Endothelial cell (in vitro differentiated cells): ENCODE measurements around the gene SVOP. TPM values are rescaled to one million over a fixed set of nuclear protein-coding genes. Genes with fewer than 3 reads are reported as not detected.

Experiments used
- DNase-seq: peaks from one replicate; pipeline ENCODE4 v3.0.0; 2021; ENCODE audit warnings: low spot score
- H3K27ac Mint-ChIP-seq: one replicate; pipeline ENCODE4 v1.8.0; 2021; ENCODE audit warnings: mixed read lengths, inconsistent platforms; ENCODE audit not compliant: unreplicated experiment
- H3K27me3 Mint-ChIP-seq: one replicate; pipeline ENCODE4 v1.8.0; 2021; ENCODE audit warnings: mild to moderate bottlenecking, moderate library complexity, mixed read lengths, inconsistent platforms; ENCODE audit not compliant: unreplicated experiment
- H3K36me3 Mint-ChIP-seq: one replicate; pipeline ENCODE4 v1.8.0; 2021; ENCODE audit warnings: mild to moderate bottlenecking, low read depth, mixed read lengths, inconsistent platforms; ENCODE audit not compliant: unreplicated experiment
- H3K4me1 Mint-ChIP-seq: one replicate; pipeline ENCODE4 v1.8.0; 2021; ENCODE audit warnings: mild to moderate bottlenecking, mixed read lengths, inconsistent platforms; ENCODE audit not compliant: unreplicated experiment
- H3K4me3 Mint-ChIP-seq: one replicate; pipeline ENCODE4 v1.8.0; 2021; ENCODE audit warnings: mild to moderate bottlenecking, mixed read lengths, inconsistent platforms; ENCODE audit not compliant: unreplicated experiment
- H3K9me3 Mint-ChIP-seq: one replicate; pipeline ENCODE4 v1.8.0; 2021; ENCODE audit warnings: mixed read lengths, inconsistent platforms; ENCODE audit not compliant: unreplicated experiment
- long read RNA-seq: library from polyadenylated mRNA; unstranded; transcript quantifications from one replicate; pipeline ENCODE4 v2.0.0, GENCODE V29; 2020; ENCODE audit not compliant: unreplicated experiment
- total RNA-seq: library from RNA; stranded (reverse); fragmentation: NEBNext Ultra II Directional; extraction: Animal tissue kit (Norgen Biotek cat#: 25700); gene quantifications from one replicate; pipeline ENCODE4 v1.2.1, GENCODE V29; 2021; ENCODE audit not compliant: unreplicated experiment
- TF ChIP-seq, protein P1 (sequence below): fragments of 200-600 bp; sonication (generic); IDR thresholded peaks from one replicate; pipeline ENCODE4 v1.5.0; 2021; ENCODE audit warnings: antibody characterized with exemption; ENCODE audit not compliant: unreplicated experiment

SVOP gene, protein sequence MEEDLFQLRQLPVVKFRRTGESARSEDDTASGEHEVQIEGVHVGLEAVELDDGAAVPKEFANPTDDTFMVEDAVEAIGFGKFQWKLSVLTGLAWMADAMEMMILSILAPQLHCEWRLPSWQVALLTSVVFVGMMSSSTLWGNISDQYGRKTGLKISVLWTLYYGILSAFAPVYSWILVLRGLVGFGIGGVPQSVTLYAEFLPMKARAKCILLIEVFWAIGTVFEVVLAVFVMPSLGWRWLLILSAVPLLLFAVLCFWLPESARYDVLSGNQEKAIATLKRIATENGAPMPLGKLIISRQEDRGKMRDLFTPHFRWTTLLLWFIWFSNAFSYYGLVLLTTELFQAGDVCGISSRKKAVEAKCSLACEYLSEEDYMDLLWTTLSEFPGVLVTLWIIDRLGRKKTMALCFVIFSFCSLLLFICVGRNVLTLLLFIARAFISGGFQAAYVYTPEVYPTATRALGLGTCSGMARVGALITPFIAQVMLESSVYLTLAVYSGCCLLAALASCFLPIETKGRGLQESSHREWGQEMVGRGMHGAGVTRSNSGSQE
- 0.15 TPM for total RNA-seq
- long read RNA-seq = 0 reads

DNA sequence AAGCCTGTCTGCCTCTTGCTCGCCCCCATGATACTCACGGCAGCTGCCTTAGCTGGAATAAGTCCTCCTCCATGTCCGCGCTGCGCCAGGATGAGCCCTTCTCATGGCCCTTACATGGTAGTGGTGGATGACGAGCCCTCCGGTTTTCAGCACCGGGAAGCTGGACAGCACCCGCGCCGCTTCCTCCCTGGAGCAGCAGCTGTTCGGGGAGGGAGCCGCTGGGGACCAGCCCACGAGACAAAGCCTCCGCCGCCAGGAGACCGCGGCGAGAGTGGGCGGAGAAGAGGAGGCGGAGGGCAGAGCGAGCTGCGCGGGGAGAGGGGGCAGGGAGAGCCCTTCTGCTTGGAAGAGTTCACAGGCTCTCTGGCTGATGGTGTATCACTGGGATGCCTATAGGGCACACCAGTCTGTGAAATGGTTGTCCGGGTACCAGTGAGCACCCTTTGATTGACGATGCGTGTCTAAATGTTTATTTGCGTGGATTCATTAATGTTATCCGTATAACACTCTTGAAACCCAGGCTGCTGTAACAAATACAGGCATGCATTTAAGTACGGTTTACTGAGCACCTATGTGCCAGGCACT, at the start of gene SVOP:
SVOP (minus strand) TSS at position 273 of the 585 bp plus-strand sequence; CDS start at position 73, 200 bp downstream.
- DNase-seq = peak; percentile 95
- Mint-ChIP-seq H3K4me3 (no peak within 1 kb of the TSS), H3K9me3 (no peaks in the 10 kb centered on the region), H3K27me3 (no peaks in the 10 kb centered on the region), H3K27ac (no peak within 1 kb of the TSS), H3K4me1 (no peaks in the 10 kb centered on the region), H3K36me3 (no peaks in the 10 kb centered on the region)
- TF ChIP-seq, protein P1, sequence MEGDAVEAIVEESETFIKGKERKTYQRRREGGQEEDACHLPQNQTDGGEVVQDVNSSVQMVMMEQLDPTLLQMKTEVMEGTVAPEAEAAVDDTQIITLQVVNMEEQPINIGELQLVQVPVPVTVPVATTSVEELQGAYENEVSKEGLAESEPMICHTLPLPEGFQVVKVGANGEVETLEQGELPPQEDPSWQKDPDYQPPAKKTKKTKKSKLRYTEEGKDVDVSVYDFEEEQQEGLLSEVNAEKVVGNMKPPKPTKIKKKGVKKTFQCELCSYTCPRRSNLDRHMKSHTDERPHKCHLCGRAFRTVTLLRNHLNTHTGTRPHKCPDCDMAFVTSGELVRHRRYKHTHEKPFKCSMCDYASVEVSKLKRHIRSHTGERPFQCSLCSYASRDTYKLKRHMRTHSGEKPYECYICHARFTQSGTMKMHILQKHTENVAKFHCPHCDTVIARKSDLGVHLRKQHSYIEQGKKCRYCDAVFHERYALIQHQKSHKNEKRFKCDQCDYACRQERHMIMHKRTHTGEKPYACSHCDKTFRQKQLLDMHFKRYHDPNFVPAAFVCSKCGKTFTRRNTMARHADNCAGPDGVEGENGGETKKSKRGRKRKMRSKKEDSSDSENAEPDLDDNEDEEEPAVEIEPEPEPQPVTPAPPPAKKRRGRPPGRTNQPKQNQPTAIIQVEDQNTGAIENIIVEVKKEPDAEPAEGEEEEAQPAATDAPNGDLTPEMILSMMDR = no peak

DNA sequence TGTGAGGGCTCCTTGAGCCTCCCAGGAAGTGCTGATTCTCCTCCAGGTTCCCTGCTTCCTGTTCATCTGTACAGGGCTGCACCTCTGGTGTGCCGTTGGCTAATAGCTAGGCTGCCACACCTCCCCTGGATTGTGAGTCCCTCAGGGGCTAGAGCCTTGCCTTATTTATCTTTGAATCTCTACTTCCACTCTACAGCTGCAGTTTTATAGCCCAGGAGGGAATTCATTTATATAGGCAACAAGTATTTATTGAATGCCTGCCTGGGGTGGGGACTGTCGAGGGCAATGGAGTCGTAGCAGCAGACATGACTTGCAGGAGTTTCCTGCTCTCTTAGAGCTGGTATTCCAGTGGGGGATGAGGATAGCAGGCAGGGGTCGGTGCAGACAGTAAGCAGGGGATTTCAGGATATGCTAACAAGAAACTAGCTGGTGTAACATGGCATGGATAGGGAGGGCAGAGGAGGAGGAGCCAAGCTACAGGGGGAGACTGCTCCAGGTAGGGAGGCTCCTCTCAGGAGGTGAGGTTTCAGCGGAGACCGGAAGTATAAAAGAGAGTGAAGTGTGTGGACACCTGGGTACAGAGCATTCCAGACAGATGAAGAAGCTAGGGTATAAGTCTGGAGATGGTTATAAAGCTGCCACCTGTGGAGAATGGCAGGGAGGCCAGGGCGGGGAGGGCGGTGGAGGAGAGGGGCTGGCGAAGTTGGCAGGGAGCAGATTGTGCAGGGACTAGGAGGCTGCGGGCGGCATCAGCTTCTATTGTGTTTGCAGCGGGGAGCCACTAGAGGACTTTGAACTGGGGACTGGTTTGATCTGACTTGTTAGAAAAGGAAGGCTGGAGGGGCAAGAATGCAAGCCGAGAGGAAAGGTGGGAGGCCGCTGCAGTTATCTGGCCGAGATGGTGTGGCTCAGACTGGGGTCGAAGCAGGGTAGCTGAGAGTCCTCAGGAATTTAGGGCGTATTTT, 48.7 kb upstream of the SVOP start:
- Mint-ChIP-seq H3K27me3 (peaks cover 4% of the 10 kb centered on the region), H3K4me1 (peaks cover 12% of the 10 kb centered on the region), H3K9me3 (no peaks in the 10 kb centered on the region), H3K4me3 (no peak overlapping the region), H3K27ac (no peak overlapping the region), H3K36me3 (peaks cover 30% of the 10 kb centered on the region)
- peak; percentile 9 for DNase-seq
- TF ChIP-seq, protein P1 = no peak

- H3K27ac Mint-ChIP-seq = no peak overlapping the region
- H3K4me3 Mint-ChIP-seq = no peak overlapping the region
- H3K36me3 Mint-ChIP-seq = peaks cover 14% of the 10 kb centered on the region
- TF ChIP-seq, protein P1 = no peak
- peaks cover 4% of the 10 kb centered on the region for H3K27me3 Mint-ChIP-seq
- peaks cover 12% of the 10 kb centered on the region for H3K4me1 Mint-ChIP-seq
- DNase-seq = no peak
- H3K9me3 Mint-ChIP-seq = no peaks in the 10 kb centered on the region
Measured at GRCh38 chr12:109065853-109066193, 45.0 kb upstream of the SVOP start.

GRCh38 chr12:109065154-109065852, 44.4 kb upstream of the SVOP start:
- H3K4me3 Mint-ChIP-seq = no peak overlapping the region
- no peaks in the 10 kb centered on the region for H3K9me3 Mint-ChIP-seq
- H3K27me3 Mint-ChIP-seq = peaks cover 4% of the 10 kb centered on the region
- H3K36me3 Mint-ChIP-seq = peaks cover 14% of the 10 kb centered on the region
- peaks cover 12% of the 10 kb centered on the region for H3K4me1 Mint-ChIP-seq
- DNase-seq = no peak
- TF ChIP-seq, protein P1 = no peak
- H3K27ac Mint-ChIP-seq = no peak overlapping the region
